ENCODE data around the gene CENPE.

GRCh38 chr4:103244251-103244650 lies 46.1 kb upstream of the CENPE start:
- TF ChIP-seq POLR2A (IDR thresholded peaks at IDR 0.05), result no peak
- TF ChIP-seq, protein P1, sequence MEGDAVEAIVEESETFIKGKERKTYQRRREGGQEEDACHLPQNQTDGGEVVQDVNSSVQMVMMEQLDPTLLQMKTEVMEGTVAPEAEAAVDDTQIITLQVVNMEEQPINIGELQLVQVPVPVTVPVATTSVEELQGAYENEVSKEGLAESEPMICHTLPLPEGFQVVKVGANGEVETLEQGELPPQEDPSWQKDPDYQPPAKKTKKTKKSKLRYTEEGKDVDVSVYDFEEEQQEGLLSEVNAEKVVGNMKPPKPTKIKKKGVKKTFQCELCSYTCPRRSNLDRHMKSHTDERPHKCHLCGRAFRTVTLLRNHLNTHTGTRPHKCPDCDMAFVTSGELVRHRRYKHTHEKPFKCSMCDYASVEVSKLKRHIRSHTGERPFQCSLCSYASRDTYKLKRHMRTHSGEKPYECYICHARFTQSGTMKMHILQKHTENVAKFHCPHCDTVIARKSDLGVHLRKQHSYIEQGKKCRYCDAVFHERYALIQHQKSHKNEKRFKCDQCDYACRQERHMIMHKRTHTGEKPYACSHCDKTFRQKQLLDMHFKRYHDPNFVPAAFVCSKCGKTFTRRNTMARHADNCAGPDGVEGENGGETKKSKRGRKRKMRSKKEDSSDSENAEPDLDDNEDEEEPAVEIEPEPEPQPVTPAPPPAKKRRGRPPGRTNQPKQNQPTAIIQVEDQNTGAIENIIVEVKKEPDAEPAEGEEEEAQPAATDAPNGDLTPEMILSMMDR (IDR thresholded peaks at IDR 0.05), result no peak

Measured in testis (tissue), 2 donors.